Measurements from ENCODE around the gene SLC44A5. TPM values are rescaled to one million over a fixed set of nuclear protein-coding genes. Genes with fewer than 3 reads are reported as not detected.

SLC44A5 gene
- total and polyA plus RNA-seq, 4 donors: 0.75 to 1.6 (median 1.1) TPM

DNA sequence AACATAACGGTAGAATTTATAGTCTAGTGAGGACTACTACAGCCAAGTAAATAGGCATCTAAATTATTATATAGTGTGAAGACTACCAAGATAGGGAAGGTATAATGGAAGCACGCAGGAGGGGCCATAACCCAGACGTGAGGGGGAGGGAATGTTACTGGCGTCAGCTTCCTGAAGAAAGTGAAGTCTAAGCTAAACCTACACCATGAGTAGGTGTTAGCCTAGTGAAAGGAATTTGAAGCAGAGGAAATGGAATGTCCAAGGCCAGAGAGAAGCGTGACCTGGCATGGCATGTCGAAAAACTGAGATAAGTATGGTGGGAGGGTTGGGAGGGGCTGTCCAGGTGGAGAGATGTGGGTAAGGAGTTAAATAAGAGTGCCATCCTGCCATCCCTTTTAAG is 140.5 kb downstream of the SLC44A5 start:
- WGBS, 2 donors: 74 to 78% methylated on average over 6 of the region's 6 CpGs
- no peak for DNase-seq

DNA sequence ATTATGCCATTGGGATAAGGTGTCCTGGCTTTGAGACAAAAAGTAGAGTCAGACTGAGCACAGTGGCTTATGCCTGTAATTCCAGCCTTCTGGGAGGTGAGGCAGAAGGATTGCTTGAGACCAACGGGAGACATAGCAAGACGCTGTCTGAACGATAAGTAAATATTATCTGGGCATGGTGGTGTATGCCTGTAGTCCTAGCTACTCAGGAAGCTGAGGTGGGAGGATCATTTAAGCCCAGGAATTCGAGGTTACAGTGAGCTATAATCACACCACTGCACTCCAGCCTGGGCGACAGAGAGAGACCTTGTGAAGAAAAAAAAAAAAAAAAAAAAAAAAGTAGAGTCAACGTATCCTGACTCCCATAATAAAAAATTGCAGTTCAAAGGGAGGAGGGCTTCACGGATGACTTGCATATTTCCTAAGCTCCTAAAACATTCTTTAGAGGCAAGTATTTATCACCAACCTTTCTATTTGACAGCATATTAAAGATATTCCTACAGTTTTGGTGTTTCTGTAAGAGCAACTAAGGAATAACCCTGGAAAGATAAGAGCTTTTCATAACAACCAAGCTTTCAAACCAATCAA is 141.2 kb downstream of the SLC44A5 start:
- ATAC-seq (ENCODE audit: low FRiP score) (no peak), DNase-seq (no peak)
- Histone ChIP-seq H3K27ac (ENCODE audit: low read depth in 1 of 2, low read length in 2 of 2) (no peak overlapping the region), H3K4me3 (ENCODE audit: low read length in 2 of 2) (no peak overlapping the region), H3K9me3 (ENCODE audit: control insufficient read depth, low read length) (no peaks in the 10 kb centered on the region), H3K4me1 (ENCODE audit: control insufficient read depth in 1 of 2, insufficient read depth in 2 of 2, low read length in 2 of 2) (peaks cover 0 to 1% of the 10 kb centered on the region in 2 donors), H3K27me3 (ENCODE audit: control insufficient read depth in 1 of 2, insufficient read depth in 2 of 2, low read length in 1 of 2) (no peaks in the 10 kb centered on the region), H3K36me3 (ENCODE audit: control insufficient read depth in 1 of 2, insufficient read depth in 2 of 2, low read length in 1 of 2) (no peaks in the 10 kb centered on the region)
- WGBS, 2 donors: 42 to 53% methylated on average over 7 of the region's 7 CpGs
- intact Hi-C loops (cut with DNase I): no loop called here

More for the DNA sequence above, 140.5 kb downstream of the SLC44A5 start:
- no peaks in the 10 kb centered on the region for H3K9me3 ChIP-seq (ENCODE audit: control insufficient read depth, low read length)
- no peak for ATAC-seq (ENCODE audit: low FRiP score)
- intact Hi-C loops (cut with DNase I): no loop called here
- no peaks in the 10 kb centered on the region for H3K36me3 ChIP-seq (ENCODE audit: control insufficient read depth in 1 of 2, insufficient read depth in 2 of 2, low read length in 1 of 2)
- no peaks in the 10 kb centered on the region for H3K27me3 ChIP-seq (ENCODE audit: control insufficient read depth in 1 of 2, insufficient read depth in 2 of 2, low read length in 1 of 2)
- H3K4me3 ChIP-seq (ENCODE audit: low read length in 2 of 2): no peak overlapping the region
- no peak overlapping the region for H3K27ac ChIP-seq (ENCODE audit: low read depth in 1 of 2, low read length in 2 of 2)
- peaks cover 0 to 1% of the 10 kb centered on the region in 2 donors for H3K4me1 ChIP-seq (ENCODE audit: control insufficient read depth in 1 of 2, insufficient read depth in 2 of 2, low read length in 2 of 2)

DNA sequence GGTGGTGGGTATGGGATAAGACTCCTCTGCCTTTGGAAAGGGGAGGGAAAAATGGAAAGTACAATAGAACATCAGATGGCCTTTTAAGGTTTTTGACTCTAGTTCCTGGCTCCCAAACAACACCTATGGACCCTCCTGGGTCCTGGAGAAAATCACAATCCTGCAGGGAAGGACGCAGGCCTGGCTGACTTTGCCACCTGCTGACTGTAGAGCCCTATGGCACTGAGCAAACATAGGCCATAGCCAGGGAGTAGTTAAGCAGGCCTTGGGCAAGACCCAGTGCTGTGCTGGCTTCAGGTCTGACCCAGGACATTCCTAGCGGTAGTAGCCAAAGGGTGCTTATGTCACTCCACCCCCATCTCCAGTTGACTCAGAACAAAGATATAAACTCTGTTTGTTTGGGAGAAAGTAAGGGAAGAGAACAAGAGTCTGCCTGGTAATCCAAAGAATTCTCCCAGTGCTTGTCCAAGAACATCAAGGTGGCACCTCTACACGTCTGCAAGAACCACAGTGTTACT is 149.0 kb downstream of the SLC44A5 start:
- Histone ChIP-seq H3K36me3 (ENCODE audit: control insufficient read depth in 1 of 2, insufficient read depth in 2 of 2, low read length in 1 of 2) (no peaks in the 10 kb centered on the region), H3K27ac (ENCODE audit: low read depth in 1 of 2, low read length in 2 of 2) (no peak overlapping the region), H3K4me3 (ENCODE audit: low read length in 2 of 2) (no peak overlapping the region), H3K9me3 (ENCODE audit: control insufficient read depth, low read length) (no peaks in the 10 kb centered on the region), H3K4me1 (ENCODE audit: control insufficient read depth in 1 of 2, insufficient read depth in 2 of 2, low read length in 2 of 2) (no peaks in the 10 kb centered on the region), H3K27me3 (ENCODE audit: control insufficient read depth in 1 of 2, insufficient read depth in 2 of 2, low read length in 1 of 2) (no peaks in the 10 kb centered on the region)
- 73 to 82% methylated on average over 3 of the region's 3 CpGs for WGBS, 2 donors
- intact Hi-C loops (cut with DNase I): no loop called here
- ATAC-seq (ENCODE audit: low FRiP score) (no peak), DNase-seq (no peak)

DNA sequence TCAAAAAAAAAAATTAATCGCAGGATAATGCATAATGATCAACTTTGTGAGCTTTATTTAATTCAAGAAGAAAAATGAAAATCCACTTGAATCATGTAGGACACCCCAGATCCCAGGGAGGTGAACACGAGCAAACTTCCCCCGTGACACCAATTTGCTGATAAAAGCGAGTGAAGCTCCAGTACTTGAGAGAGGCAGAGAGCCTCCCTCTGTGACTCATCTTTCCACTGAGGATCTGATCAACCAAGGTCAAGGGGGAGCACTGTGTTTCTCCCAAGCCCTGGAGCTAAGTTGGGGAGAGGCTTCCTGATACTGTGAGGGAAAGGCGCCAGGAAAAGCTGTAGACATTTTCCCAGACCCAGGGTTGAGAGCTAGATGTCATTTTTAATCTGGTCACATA is 160.9 kb downstream of the SLC44A5 start:
- Histone ChIP-seq H3K4me1 (ENCODE audit: control insufficient read depth in 1 of 2, insufficient read depth in 2 of 2, low read length in 2 of 2) (no peaks in the 10 kb centered on the region), H3K4me3 (ENCODE audit: low read length in 2 of 2) (no peak overlapping the region), H3K27me3 (ENCODE audit: control insufficient read depth in 1 of 2, insufficient read depth in 2 of 2, low read length in 1 of 2) (no peaks in the 10 kb centered on the region), H3K36me3 (ENCODE audit: control insufficient read depth in 1 of 2, insufficient read depth in 2 of 2, low read length in 1 of 2) (no peaks in the 10 kb centered on the region), H3K27ac (ENCODE audit: low read depth in 1 of 2, low read length in 2 of 2) (no peak overlapping the region), H3K9me3 (ENCODE audit: control insufficient read depth, low read length) (peaks cover 1% of the 10 kb centered on the region)
- DNase-seq (no peak), ATAC-seq (ENCODE audit: low FRiP score) (no peak)
- intact Hi-C loops (cut with DNase I): loop anchor here in 1 of 2 donors (5.0 kb wide), 1 partner anchor 52 kb away; no protein-coding TSS in a partner anchor
- 70 to 79% methylated on average over 5 of the region's 5 CpGs for WGBS, 2 donors

DNA sequence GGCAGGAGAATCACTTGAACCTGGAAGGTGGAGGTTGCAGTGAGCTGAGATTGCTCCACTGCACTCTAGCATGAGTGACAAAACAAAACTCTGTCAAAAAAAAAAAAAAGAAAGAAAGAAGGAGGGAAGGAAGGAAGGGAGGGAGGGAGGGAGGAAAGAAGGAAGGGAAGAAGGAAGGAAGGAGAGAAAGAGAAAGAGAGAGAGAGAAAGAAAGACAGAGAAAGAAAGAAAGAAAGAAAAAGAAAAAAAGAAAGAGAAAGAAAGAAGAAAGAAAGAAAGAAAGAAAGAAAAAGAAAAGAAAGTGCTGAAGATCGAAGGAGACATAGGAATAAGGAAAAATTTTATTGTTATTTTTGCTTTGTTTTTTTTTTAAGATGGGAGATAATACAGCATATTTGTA is 166.7 kb downstream of the SLC44A5 start:
- WGBS, 2 donors: 82 to 97% methylated on average over 1 of the region's 1 CpG
- Histone ChIP-seq H3K27me3 (ENCODE audit: control insufficient read depth in 1 of 2, insufficient read depth in 2 of 2, low read length in 1 of 2) (no peaks in the 10 kb centered on the region), H3K4me1 (ENCODE audit: control insufficient read depth in 1 of 2, insufficient read depth in 2 of 2, low read length in 2 of 2) (no peaks in the 10 kb centered on the region), H3K36me3 (ENCODE audit: control insufficient read depth in 1 of 2, insufficient read depth in 2 of 2, low read length in 1 of 2) (no peaks in the 10 kb centered on the region), H3K27ac (ENCODE audit: low read depth in 1 of 2, low read length in 2 of 2) (no peak overlapping the region), H3K4me3 (ENCODE audit: low read length in 2 of 2) (no peak overlapping the region), H3K9me3 (ENCODE audit: control insufficient read depth, low read length) (peaks cover 1% of the 10 kb centered on the region)
- ATAC-seq (ENCODE audit: low FRiP score): no peak
- intact Hi-C loops (cut with DNase I): no loop called here
- DNase-seq: no peak

DNA sequence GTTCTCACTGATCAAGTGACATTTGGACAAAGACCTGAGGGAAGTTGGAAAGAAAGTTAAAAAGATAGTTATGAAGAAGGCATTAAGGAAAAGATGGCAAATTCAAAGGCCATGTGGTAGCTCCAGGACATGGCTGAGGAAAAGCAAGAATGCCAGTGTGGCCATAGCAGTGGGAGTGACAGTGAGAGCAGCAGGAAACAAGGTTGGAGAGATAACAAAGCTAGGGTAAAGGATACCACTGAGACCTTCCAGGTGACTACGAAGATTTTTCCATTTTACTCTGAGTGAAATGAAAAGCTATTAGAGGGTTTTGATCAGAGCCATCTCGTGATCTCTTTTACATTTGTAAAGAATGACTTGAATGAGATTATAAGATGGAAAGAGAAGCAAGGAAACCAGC is 170.6 kb downstream of the SLC44A5 start:
- Histone ChIP-seq H3K27ac (ENCODE audit: low read depth in 1 of 2, low read length in 2 of 2) (no peak overlapping the region), H3K4me1 (ENCODE audit: control insufficient read depth in 1 of 2, insufficient read depth in 2 of 2, low read length in 2 of 2) (no peaks in the 10 kb centered on the region), H3K4me3 (ENCODE audit: low read length in 2 of 2) (no peak overlapping the region), H3K27me3 (ENCODE audit: control insufficient read depth in 1 of 2, insufficient read depth in 2 of 2, low read length in 1 of 2) (no peaks in the 10 kb centered on the region), H3K9me3 (ENCODE audit: control insufficient read depth, low read length) (peaks cover 1% of the 10 kb centered on the region), H3K36me3 (ENCODE audit: control insufficient read depth in 1 of 2, insufficient read depth in 2 of 2, low read length in 1 of 2) (no peaks in the 10 kb centered on the region)
- intact Hi-C loops (cut with DNase I): no loop called here
- no peak for ATAC-seq (ENCODE audit: low FRiP score)
- WGBS, 2 donors: 81 to 84% methylated on average over 2 of the region's 2 CpGs
- DNase-seq: no peak

DNA sequence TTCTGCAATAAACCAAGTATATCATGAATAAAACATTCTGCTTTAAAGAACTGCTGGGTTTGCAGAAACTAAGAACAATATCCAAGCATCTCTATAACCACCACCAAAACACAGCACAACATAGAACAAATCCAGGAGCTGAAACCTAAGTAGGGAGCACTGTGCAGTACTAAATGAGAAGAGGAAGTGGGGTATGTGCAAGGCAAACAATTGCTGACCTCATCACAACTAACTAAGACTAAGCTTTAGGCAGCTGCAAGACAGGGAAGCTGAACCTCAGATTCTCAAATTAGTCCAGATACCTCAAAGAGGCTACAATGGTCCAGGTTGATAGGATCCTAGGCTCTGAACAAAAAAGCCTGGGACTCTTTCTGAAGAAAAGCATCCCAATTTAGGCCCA is 172.6 kb downstream of the SLC44A5 start:
- Histone ChIP-seq H3K4me3 (ENCODE audit: low read length in 2 of 2) (no peak overlapping the region), H3K4me1 (ENCODE audit: control insufficient read depth in 1 of 2, insufficient read depth in 2 of 2, low read length in 2 of 2) (no peaks in the 10 kb centered on the region), H3K27me3 (ENCODE audit: control insufficient read depth in 1 of 2, insufficient read depth in 2 of 2, low read length in 1 of 2) (no peaks in the 10 kb centered on the region), H3K36me3 (ENCODE audit: control insufficient read depth in 1 of 2, insufficient read depth in 2 of 2, low read length in 1 of 2) (no peaks in the 10 kb centered on the region), H3K27ac (ENCODE audit: low read depth in 1 of 2, low read length in 2 of 2) (no peak overlapping the region), H3K9me3 (ENCODE audit: control insufficient read depth, low read length) (no peaks in the 10 kb centered on the region)
- ATAC-seq (ENCODE audit: low FRiP score) (no peak), DNase-seq (no peak)
- intact Hi-C loops (cut with DNase I): no loop called here

DNA sequence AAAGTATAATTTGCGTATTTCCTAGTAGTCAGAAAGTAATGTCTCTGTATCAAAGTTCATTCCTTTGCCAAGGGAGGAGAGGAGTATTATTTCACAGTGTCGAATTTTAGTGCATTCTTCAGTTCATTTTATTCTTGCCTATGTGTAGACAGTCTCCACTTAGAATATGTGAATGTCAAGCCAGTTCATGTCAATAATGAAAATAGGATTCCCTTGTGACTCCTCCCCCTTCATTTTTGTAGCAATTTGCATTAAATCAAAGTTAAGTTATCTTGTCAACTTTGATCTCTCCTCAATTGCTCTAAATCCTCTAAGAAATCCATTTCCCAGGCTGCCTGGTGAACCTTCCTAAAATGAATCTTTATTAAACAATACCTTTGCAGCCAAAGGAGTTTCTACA is 179.1 kb downstream of the SLC44A5 start:
- no peaks in the 10 kb centered on the region for H3K9me3 ChIP-seq (ENCODE audit: control insufficient read depth, low read length)
- H3K4me3 ChIP-seq (ENCODE audit: low read length in 2 of 2): no peak overlapping the region
- intact Hi-C loops (cut with DNase I): no loop called here
- no peak for DNase-seq
- WGBS, 2 donors: 79 to 83% methylated on average over 2 of the region's 2 CpGs
- H3K4me1 ChIP-seq (ENCODE audit: control insufficient read depth in 1 of 2, insufficient read depth in 2 of 2, low read length in 2 of 2): no peaks in the 10 kb centered on the region
- no peak for ATAC-seq (ENCODE audit: low FRiP score)
- no peaks in the 10 kb centered on the region for H3K36me3 ChIP-seq (ENCODE audit: control insufficient read depth in 1 of 2, insufficient read depth in 2 of 2, low read length in 1 of 2)
- H3K27me3 ChIP-seq (ENCODE audit: control insufficient read depth in 1 of 2, insufficient read depth in 2 of 2, low read length in 1 of 2): peaks cover 0 to 1% of the 10 kb centered on the region in 2 donors
- H3K27ac ChIP-seq (ENCODE audit: low read depth in 1 of 2, low read length in 2 of 2): no peak overlapping the region

DNA sequence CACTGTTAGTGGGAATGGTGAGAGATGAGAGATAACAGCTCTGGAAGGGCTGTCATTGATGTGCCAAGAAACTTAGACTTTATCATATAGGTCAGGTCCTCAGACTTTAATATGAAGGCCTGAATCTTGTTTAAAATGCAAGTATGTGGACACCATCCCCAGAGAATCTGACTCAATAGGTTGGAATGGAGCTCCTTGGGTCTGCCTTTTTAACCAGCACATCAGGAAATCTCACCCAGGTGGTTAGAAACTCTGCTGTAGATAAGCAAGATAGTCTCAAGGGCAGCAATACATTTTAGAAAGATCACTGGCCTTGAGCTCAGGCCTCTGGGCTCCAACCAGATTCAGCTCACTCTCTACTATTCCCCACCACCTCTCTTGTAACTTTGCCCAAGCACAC is 180.4 kb downstream of the SLC44A5 start:
- intact Hi-C loops (cut with DNase I): no loop called here
- ATAC-seq (ENCODE audit: low FRiP score): no peak
- H3K36me3 ChIP-seq (ENCODE audit: control insufficient read depth in 1 of 2, insufficient read depth in 2 of 2, low read length in 1 of 2): no peaks in the 10 kb centered on the region
- H3K27me3 ChIP-seq (ENCODE audit: control insufficient read depth in 1 of 2, insufficient read depth in 2 of 2, low read length in 1 of 2): peaks cover 0 to 1% of the 10 kb centered on the region in 2 donors
- DNase-seq: no peak
- H3K27ac ChIP-seq (ENCODE audit: low read depth in 1 of 2, low read length in 2 of 2): no peak overlapping the region
- no peaks in the 10 kb centered on the region for H3K9me3 ChIP-seq (ENCODE audit: control insufficient read depth, low read length)
- no peak overlapping the region for H3K4me3 ChIP-seq (ENCODE audit: low read length in 2 of 2)
- no peaks in the 10 kb centered on the region for H3K4me1 ChIP-seq (ENCODE audit: control insufficient read depth in 1 of 2, insufficient read depth in 2 of 2, low read length in 2 of 2)
